WTC11 (cell line): ENCODE results near the gene OR8B2.

Experiments used
- ATF2 ChIP-seq: sonication (generic); formaldehyde crosslinking; IDR thresholded peaks from 2 replicates; pipeline ENCODE4 v1.8.1; 2022; ENCODE audit warnings: low read depth, missing genetic modification reagents, borderline replicate concordance
- CREB1 ChIP-seq: sonication (generic); formaldehyde crosslinking; IDR thresholded peaks from 2 replicates; pipeline ENCODE4 v1.8.0; 2023; ENCODE audit warnings: mild to moderate bottlenecking, missing genetic modification reagents
- JUN ChIP-seq: sonication (generic); formaldehyde crosslinking; IDR thresholded peaks from 2 replicates; pipeline ENCODE4 v1.8.0; 2023; ENCODE audit warnings: mild to moderate bottlenecking, missing genetic modification reagents
- ZSCAN18 ChIP-seq: fragments of 250-450 bp; sonication (Bioruptor Pico); IDR thresholded peaks from 2 replicates; pipeline ENCODE4 v2.1.2; 2022; ENCODE audit warnings: mild to moderate bottlenecking, moderate library complexity

- TF ChIP-seq ZSCAN18 (no peak), JUN (CRISPR knock-in tag) (no peak), ATF2 (CRISPR knock-in tag) (no peak), CREB1 (CRISPR knock-in tag) (no peak)
Observed at GRCh38 chr11:124384399-124384798, at the start of gene OR8B2.
